B cell (primary cell): Measurements from ENCODE around the gene THOC7. TPM values are rescaled to one million over a fixed set of nuclear protein-coding genes. Genes with fewer than 3 reads are reported as not detected.

ENCODE experiments used
- ATAC-seq: fragments of 200-7000 bp; cut with Tn5 transposase; one replicate; pipeline ENCODE4 v1.10.0; 2021; ENCODE audit warnings: low read depth, mild to moderate bottlenecking, moderate number of reproducible peaks, moderate library complexity
- CTCF ChIA-PET: fragments of 350-600 bp; sonication (Branson Sonifier 250); formaldehyde crosslinking; loops from one replicate; lab custom pipeline; 2021; ENCODE audit warnings: antibody characterized with exemption, inconsistent platforms; lab: Charles Lee
- POLR2A ChIA-PET: fragments of 350-600 bp; sonication (Branson Sonifier 250); formaldehyde crosslinking; loops from one replicate; lab custom pipeline; 2021; ENCODE audit warnings: antibody characterized with exemption; lab: Charles Lee
- DNase-seq: peaks from one replicate; pipeline ENCODE4 v3.0.0; 2013
- H2AFZ ChIP-seq: 2 replicates; pipeline ENCODE4 v1.6.1; 2012; ENCODE audit warnings: mild to moderate bottlenecking, low read depth, low read length; ENCODE audit not compliant: insufficient read depth, poor library complexity, severe bottlenecking
- H3K27ac ChIP-seq, 2 donors: 1 replicate in 1 of 2; 2 replicates in 1 of 2; pipeline ENCODE4 v1.5.1; 2012 to 2013; ENCODE audit warnings: low read length in 2 of 2, mild to moderate bottlenecking in 2 of 2, moderate library complexity in 1 of 2
- H3K27me3 ChIP-seq, 4 experiments: fragments of 200-600 bp in 1 of 4; sonication (generic) in 1 of 4; replicated peaks in 1 of 4; 1 replicate in 2 of 4; 2 replicates in 2 of 4; pipeline versions ENCODE4 v1.6.1 to v1.7.0; 2013 to 2016; ENCODE audit warnings: low read length in 3 of 4, mild to moderate bottlenecking in 2 of 4, mixed read lengths in 1 of 4, moderate library complexity in 1 of 4; ENCODE audit not compliant: insufficient read depth in 4 of 4, control insufficient read depth in 3 of 4; ENCODE audit errors: control extremely low read depth in 1 of 4
- H3K36me3 ChIP-seq, 2 experiments: replicated peaks in 1 of 2; 1 replicate in 1 of 2; 2 replicates in 1 of 2; pipeline versions ENCODE4 v1.6.1 to v1.7.1; 2013; ENCODE audit warnings: low read length in 1 of 2; ENCODE audit not compliant: insufficient read depth in 2 of 2, control insufficient read depth in 1 of 2; ENCODE audit errors: control extremely low read depth in 1 of 2, extremely low read depth in 1 of 2
- H3K4me1 ChIP-seq, 2 donors: fragments of 200-600 bp in 1 of 2; sonication (generic) in 1 of 2; 1 replicate in 1 of 2; 2 replicates in 1 of 2; pipeline versions ENCODE4 v1.5.1 to v1.6.1; 2013 to 2017; ENCODE audit warnings: low read length in 2 of 2; ENCODE audit not compliant: control insufficient read depth in 2 of 2, insufficient read depth in 2 of 2
- H3K4me2 ChIP-seq: replicated peaks from 2 replicates; pipeline ENCODE3; 2012; ENCODE audit warnings: mild to moderate bottlenecking, low read depth, low read length; ENCODE audit not compliant: poor library complexity, severe bottlenecking
- H3K4me3 ChIP-seq, 5 experiments: fragments of 200-600 bp in 1 of 5; sonication (generic) in 1 of 5; 1 replicate in 3 of 5; 2 replicates in 2 of 5; pipeline versions ENCODE4 v1.5.1 to v1.7.0; 2011 to 2016; ENCODE audit warnings: low read length in 4 of 5, mild to moderate bottlenecking in 4 of 5, low read depth in 2 of 5, control low read depth in 1 of 5, moderate library complexity in 1 of 5; ENCODE audit not compliant: insufficient read depth in 1 of 5; ENCODE audit errors: control extremely low read depth in 1 of 5, extremely low read depth in 1 of 5
- H3K79me2 ChIP-seq: fragments of 200-600 bp; sonication (generic); one replicate; pipeline ENCODE4 v1.6.0; 2016; ENCODE audit warnings: low read length; ENCODE audit not compliant: control insufficient read depth, insufficient read depth
- H3K9ac ChIP-seq: fragments of 200-600 bp; sonication (generic); 2 replicates; pipeline ENCODE4 v1.6.1; 2017; ENCODE audit warnings: mild to moderate bottlenecking, low read length, moderate library complexity
- H3K9me3 ChIP-seq, 3 donors: one replicate each; pipeline versions ENCODE4 v1.6.1 to v1.7.1; 2013; ENCODE audit warnings: low read length in 2 of 3; ENCODE audit not compliant: control insufficient read depth in 2 of 3, insufficient read depth in 1 of 3; ENCODE audit errors: control extremely low read depth in 1 of 3
- H4K20me1 ChIP-seq: 2 replicates; pipeline ENCODE4 v1.6.0; 2012; ENCODE audit warnings: mild to moderate bottlenecking, low read length; ENCODE audit not compliant: insufficient read depth, control insufficient read depth, poor library complexity, severe bottlenecking
- H3K27ac Mint-ChIP-seq: one replicate; pipeline ENCODE4 v1.8.0; 2021; ENCODE audit warnings: mixed read lengths
- H3K27me3 Mint-ChIP-seq: one replicate; pipeline ENCODE4 v1.8.0; 2021; ENCODE audit warnings: mixed read lengths
- H3K4me1 Mint-ChIP-seq: one replicate; pipeline ENCODE4 v1.8.0; 2021; ENCODE audit warnings: mixed read lengths
- H3K4me3 Mint-ChIP-seq: one replicate; pipeline ENCODE4 v1.8.0; 2021; ENCODE audit warnings: mixed read lengths
- H3K9me3 Mint-ChIP-seq: one replicate; pipeline ENCODE4 v1.8.0; 2022; ENCODE audit warnings: mixed read lengths; ENCODE audit not compliant: insufficient read depth
- EZH2 ChIP-seq: IDR thresholded peaks from 2 replicates; pipeline ENCODE4 v1.6.1; 2012; ENCODE audit warnings: borderline replicate concordance, low read depth, mild to moderate bottlenecking, moderate library complexity, low read length; ENCODE audit not compliant: insufficient read depth, poor library complexity, severe bottlenecking
- WGBS: methylation state at CpG from one replicate; pipeline ENCODE4 v1.1.5; 2013; ENCODE audit warnings: missing lambda C conversion rate; ENCODE audit not compliant: insufficient coverage; 5-methylcytosine and 5-hydroxymethylcytosine counted together
- intact Hi-C: fragments of 100-400 bp; cut with micrococcal nuclease; formaldehyde crosslinking; loops from one replicate; pipeline ENCODE4 v1.10.0; 2022
- polyA plus RNA-seq: library from polyadenylated mRNA; depleted of rRNA; stranded (reverse); fragments of >200 nt; gene quantifications from 2 replicates; pipeline ENCODE4 v1.2.3, GENCODE V29; 2012
- total RNA-seq, 2 donors: library from RNA; stranded (reverse); fragments of 120-200 nt in 1 of 2; gene quantifications; 1 replicate in 1 of 2; 2 replicates in 1 of 2; pipeline versions ENCODE4 v1.2.3 to v1.2.4, GENCODE V29; 2013 to 2022
- TF ChIP-seq, protein P1 (sequence below): fragments of 200-600 bp; IDR thresholded peaks from one replicate; pipeline ENCODE4 v1.8.0; 2022; ENCODE audit warnings: antibody characterized with exemption, mild to moderate bottlenecking

THOC7 gene
- total and polyA plus RNA-seq, 2 donors (not counting 1 experiment from before 2014, with no cell fraction given) = 17.5 to 30.5 TPM

- ChIA-PET CTCF (interaction anchor here (0.7 to 1.8 kb wide), 7 partner anchors 17 to 115 kb away, joined by 3 to 12 read pairs (median 5); partner anchors contain the start of genes ATXN7, PSMD6 and THOC7), POLR2A (interaction anchor here (0.9 to 1.8 kb wide), 2 partner anchors 16 to 48 kb away, joined by 6 to 8 read pairs; partner anchors contain the start of genes ATXN7 and THOC7)
- no peaks in the 10 kb centered on the region for H3K27me3 Mint-ChIP-seq
- H3K9me3 Mint-ChIP-seq = no peaks in the 10 kb centered on the region
- H3K9ac ChIP-seq = peak overlapping the region; percentile 83
- DNase-seq = no peak
- peak overlapping the region; percentile 88 for H3K4me2 ChIP-seq
- no peaks in the 10 kb centered on the region for H3K9me3 ChIP-seq
- intact Hi-C loops = loop anchor here (1.0 to 5.0 kb wide), 3 partner anchors 11 to 51 kb away; no protein-coding TSS in a partner anchor
- peaks cover 3% of the 10 kb centered on the region for H3K79me2 ChIP-seq
- WGBS = under 1% methylated on average over 18 of the region's 18 CpGs
- peak overlapping the region; percentile 54 to 73 (median 63) for H3K4me3 ChIP-seq
- H3K27ac Mint-ChIP-seq = peak overlapping the region; percentile 97
- H3K27ac ChIP-seq = peak overlapping the region; percentile 70 to 87
- H2AFZ ChIP-seq = peak overlapping the region; percentile 81
- peak; percentile 1 for ATAC-seq
- H3K27me3 ChIP-seq = no peaks in the 10 kb centered on the region
- peaks cover 26% of the 10 kb centered on the region for H3K4me1 Mint-ChIP-seq
- H3K4me3 Mint-ChIP-seq = peak overlapping the region; percentile 91
- H4K20me1 ChIP-seq = no peaks in the 10 kb centered on the region
- H3K4me1 ChIP-seq = peaks cover 17 to 25% of the 10 kb centered on the region in 2 donors
- TF ChIP-seq, protein P1, sequence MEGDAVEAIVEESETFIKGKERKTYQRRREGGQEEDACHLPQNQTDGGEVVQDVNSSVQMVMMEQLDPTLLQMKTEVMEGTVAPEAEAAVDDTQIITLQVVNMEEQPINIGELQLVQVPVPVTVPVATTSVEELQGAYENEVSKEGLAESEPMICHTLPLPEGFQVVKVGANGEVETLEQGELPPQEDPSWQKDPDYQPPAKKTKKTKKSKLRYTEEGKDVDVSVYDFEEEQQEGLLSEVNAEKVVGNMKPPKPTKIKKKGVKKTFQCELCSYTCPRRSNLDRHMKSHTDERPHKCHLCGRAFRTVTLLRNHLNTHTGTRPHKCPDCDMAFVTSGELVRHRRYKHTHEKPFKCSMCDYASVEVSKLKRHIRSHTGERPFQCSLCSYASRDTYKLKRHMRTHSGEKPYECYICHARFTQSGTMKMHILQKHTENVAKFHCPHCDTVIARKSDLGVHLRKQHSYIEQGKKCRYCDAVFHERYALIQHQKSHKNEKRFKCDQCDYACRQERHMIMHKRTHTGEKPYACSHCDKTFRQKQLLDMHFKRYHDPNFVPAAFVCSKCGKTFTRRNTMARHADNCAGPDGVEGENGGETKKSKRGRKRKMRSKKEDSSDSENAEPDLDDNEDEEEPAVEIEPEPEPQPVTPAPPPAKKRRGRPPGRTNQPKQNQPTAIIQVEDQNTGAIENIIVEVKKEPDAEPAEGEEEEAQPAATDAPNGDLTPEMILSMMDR = no peak
- no peak for TF ChIP-seq EZH2
- H3K36me3 ChIP-seq = peaks cover 0 to 8% of the 10 kb centered on the region in 2 experiments
These were observed 47.9 kb upstream of the THOC7 start for GRCh38 chr3:63911509-63911872.

DNA sequence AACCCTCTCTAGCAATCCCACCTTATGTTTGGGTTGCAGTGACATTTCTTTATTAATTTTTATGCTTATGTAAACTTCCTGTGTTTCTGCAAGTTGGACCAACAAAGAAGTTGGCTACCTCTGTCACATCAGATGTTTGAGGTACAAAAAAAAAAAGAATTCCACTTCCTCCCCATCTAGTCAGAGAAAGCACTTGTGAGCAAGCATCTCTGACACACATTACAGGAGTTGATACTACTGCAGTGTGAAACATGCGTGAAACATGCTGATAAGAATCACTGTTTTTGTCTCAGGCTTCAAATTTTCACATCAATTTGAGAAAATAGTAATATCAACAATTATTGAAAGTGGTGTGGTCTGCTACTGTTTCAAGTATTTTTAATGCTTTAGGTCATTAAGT is 47.3 kb upstream of the THOC7 start:
- Histone ChIP-seq H3K4me1 (peaks cover 17 to 25% of the 10 kb centered on the region in 2 donors), H3K27ac (peak overlapping the region; percentile 70 to 87), H3K27me3 (no peaks in the 10 kb centered on the region), H4K20me1 (no peaks in the 10 kb centered on the region), H3K9me3 (no peaks in the 10 kb centered on the region), H2AFZ (peak overlapping the region; percentile 81), H3K79me2 (peaks cover 9% of the 10 kb centered on the region), H3K4me3 (peak overlapping the region in 2 of 5 experiments; percentile 54 to 63), H3K4me2 (peak overlapping the region; percentile 88), H3K36me3 (peaks cover 0 to 9% of the 10 kb centered on the region in 2 experiments), H3K9ac (peak overlapping the region; percentile 83)
- DNase-seq (peak; percentile 51), ATAC-seq (no peak)
- H3K4me3 Mint-ChIP-seq = peak overlapping the region; percentile 91
- no peak for TF ChIP-seq EZH2
- TF ChIP-seq, protein P1 = no peak
- no peaks in the 10 kb centered on the region for H3K9me3 Mint-ChIP-seq
- intact Hi-C loops = loop anchor here (1.0 to 5.0 kb wide), 3 partner anchors 11 to 51 kb away; no protein-coding TSS in a partner anchor
- POLR2A ChIA-PET = interaction anchor here (1.8 kb wide), 1 partner anchor 17 kb away, joined by 8 read pairs; no protein-coding TSS in a partner anchor
- no peaks in the 10 kb centered on the region for H3K27me3 Mint-ChIP-seq
- no CpG with 5 or more reads among the region's 1 CpG for WGBS
- H3K4me1 Mint-ChIP-seq = peaks cover 24% of the 10 kb centered on the region
- CTCF ChIA-PET = interaction anchor here (1.3 to 1.8 kb wide), 2 partner anchors 17 to 113 kb away, joined by 6 to 8 read pairs; partner anchors contain the start of gene PSMD6
- peak overlapping the region; percentile 97 for H3K27ac Mint-ChIP-seq
